HG03460 (cell line): Measurements from ENCODE around the gene PTGDS.

Experiments
- ATAC-seq: cut with Tn5 transposase; IDR thresholded peaks from one replicate; pipeline ENCODE4 v1.9.1; 2021; ENCODE audit not compliant: unreplicated experiment

Gene PTGDS

GRCh38 chr9:136977223-136977622 is at the start of gene PTGDS:
TSS of gene PTGDS (plus strand) at chr9:136977504. CDS start at chr9:136977579, 75 bp downstream.
- ATAC-seq: no peak

GRCh38 chr9:136928591-136928990 is 48.7 kb upstream of the PTGDS start:
- no peak for ATAC-seq

GRCh38 chr9:136930014-136930413 is 47.3 kb upstream of the PTGDS start:
- no peak for ATAC-seq

DNA sequence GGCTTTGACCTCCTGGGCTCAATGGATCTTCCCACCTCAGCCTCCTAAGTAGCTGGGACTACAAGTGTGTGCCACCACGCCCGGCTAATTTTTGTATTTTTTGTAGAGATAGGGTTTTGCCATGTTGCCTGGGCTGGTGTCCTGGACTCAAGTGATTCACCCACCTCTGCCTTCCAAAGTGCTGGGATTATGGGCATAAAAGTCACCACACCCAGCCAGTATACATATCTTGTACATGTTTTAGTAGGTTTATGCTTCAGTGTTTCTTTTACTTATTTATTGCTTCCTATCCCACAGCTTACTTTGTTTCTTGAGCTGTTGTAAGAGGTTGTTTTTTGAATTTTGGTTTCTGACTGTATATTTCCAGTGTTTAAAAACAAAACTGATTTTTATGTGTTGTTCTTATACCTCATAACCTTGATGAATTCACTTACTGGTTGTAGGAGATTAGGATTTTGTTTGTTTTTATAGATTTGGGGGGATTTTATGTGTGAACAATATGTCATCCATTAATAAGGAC is 45.6 kb upstream of the PTGDS start:
- ATAC-seq: no peak

DNA sequence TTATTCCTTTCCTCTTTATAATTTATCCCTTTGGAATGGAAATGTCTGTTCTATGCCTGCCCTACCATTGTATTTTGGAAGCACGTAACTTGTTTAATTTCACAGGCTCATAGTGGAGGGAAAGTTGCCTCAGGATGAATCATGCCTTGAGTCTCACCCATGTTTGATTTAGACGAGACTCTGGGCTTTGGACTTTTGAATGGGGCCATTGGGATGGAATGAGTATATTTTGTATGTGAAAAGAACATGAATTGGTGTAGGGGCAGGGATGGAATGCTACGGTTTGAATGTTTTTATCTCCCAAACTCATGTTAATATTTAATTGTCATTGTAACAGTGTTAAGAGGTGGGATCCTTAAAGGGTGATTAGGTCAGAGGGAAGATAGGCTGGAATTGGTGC is 43.0 kb upstream of the PTGDS start:
- no peak for ATAC-seq

DNA sequence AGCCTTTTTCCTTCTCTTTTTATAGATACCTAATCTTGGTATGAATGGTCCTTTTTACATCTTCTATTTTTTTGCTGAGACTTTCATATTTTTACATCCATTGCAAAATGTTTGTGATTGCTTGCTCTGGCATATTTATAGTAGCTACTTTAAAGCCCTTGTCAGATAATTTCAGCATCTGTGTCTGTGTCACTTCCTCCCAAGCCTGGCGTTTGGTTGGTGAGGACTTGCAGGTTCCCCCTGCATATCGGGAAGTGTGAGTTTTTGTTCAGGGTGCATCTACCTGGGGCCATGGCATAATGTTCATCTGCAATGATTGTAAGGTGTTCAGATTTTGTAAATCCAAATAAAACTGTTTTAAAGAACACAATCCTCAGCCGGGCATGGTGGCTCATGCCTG is 41.7 kb upstream of the PTGDS start:
- no peak for ATAC-seq

GRCh38 chr9:136936645-136937170 is 40.6 kb upstream of the PTGDS start:
- no peak for ATAC-seq

DNA sequence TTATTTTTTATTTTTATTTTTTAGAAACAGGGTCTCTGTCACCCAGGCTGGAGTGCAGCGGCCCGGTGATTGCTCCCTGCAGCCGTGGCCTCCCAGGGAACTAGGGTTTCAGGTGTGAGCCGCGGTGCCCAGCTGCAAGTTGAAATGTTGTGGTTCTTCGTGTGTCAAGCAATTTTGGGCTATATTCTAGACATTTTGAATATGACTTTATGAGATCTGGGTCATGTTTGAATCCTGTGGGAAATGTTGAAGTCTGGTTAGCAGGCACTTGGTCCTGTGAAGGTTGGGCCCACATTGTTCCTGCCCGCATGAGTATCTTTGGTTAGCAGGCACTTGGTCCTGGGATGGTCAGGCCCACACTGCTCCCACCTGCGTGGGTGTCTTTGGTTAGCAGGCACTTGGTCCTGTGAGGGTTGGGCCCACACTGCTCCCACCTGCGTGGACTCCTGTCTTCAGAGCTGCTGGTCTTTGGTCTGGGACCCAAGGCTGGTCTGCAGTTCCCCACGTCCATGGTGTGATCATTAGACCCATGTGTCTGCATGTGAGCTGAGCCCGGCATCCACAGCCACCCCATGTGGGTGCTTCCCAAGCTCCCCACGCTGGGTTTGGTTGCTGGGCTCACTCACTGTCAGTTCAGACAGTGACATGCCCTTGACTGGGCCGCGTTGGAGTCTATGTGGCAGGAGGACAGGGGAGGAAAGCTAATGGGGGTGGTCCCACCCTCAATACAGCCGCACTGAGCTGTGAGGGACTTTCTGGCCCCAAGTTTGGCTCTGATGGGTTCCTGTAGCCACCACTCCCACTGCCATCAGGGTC is 39.9 kb upstream of the PTGDS start:
- ATAC-seq: no peak

GRCh38 chr9:136939431-136939995 is 37.8 kb upstream of the PTGDS start:
- no peak for ATAC-seq

DNA sequence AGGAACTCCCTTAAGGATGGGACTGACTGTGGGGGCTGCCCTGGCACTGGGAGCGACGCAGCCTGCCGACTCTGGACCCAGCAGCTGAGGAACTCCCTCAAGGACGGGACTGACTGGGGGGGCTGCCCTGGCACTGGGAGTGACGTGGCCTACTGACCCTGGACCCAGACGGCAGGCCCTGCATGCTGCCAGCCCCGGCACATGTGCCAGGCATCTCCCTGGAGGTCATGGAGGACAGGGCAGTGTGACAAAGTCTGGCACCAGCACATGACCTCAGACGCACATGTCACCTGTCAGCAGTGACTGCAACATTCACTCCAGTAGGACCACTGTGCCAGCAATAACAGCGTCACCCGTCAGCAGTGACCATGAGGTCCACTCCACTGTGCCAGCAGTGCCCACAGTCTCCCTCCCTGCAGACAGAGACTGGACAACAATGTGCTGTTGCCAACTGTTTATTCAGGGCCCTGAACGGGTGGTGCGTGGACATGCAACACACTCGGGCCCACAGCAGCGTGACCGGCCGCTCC is 37.2 kb upstream of the PTGDS start:
- no peak for ATAC-seq

DNA sequence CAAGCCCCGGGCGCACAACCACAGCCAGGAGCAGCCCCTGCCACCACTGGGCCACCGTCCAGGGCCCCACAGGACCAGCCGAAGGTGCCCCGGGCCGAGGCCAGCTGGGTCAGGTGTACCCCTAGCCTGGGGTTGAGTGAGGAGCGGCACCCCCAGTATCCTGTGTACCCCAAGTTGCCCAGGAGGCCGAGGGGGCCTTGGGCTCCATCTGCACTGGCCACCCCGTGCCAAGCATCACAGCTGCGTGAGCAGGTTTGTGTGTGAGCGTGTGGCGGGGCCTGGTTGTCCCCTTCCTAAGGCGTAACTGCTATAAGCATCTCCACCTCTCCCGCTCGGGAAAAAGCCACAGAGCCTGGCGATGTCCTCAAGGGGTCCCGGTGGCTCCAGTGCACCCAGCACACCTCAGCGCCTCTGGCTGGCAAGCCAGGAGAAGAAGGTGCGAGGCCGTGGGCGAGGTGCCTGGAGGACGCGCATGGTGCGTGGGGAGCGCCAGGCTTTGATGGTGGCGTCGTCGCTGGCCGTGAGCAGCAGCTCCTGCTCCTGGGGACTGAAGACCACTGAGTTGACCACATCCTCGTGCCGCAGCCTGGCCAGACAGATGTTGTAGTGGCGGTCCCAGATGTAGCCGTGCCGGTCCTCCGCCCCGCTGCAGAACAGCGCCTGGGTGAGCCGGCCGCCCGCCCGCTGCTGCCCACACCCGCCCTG is 36.6 kb upstream of the PTGDS start:
- no peak for ATAC-seq

DNA sequence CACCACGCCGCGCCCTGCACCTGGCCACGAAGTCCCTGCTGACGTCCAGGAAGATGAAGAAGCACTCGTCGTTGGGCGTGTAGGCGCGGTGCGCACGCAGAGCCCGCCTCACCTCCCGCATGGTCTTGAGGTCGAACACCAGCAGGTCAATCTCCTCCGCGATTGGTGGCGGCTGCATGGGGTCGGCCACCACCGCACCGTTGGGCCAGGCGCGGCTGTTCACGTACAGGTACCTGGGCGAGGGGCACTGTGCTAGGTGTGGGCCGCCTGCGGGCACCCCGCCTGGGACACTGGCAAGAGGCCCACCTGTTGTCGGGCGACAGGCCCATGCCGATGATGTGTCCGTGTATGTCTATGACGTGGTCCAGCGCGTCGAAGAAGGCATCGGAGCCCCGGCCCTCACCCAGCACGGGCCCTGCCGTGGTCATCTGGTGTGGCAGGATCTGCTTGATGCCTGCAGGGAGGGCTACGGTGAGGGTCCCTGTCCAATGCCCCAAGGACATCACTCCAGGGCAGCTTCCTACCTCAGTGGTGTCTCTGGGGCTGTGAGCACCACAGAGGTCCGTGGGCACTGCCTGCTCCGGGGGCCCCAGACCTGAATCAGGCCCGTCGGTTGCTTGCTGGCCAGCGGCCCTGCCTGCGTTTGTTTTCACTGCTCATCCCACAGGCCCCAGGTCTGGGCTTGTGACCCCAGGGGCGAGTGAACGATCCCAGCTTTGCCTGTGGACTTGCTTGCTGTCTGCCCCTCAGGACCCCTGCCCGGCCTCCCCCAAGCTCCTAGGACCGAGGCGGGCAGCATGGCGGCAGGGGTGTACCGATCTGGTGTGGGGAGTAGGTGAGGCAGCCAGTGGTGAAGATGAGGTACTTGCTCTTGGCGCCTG is 35.8 kb upstream of the PTGDS start:
- no peak for ATAC-seq

- ATAC-seq: no peak
Measured at GRCh38 chr9:136942112-136942880, 35.0 kb upstream of the PTGDS start.

DNA sequence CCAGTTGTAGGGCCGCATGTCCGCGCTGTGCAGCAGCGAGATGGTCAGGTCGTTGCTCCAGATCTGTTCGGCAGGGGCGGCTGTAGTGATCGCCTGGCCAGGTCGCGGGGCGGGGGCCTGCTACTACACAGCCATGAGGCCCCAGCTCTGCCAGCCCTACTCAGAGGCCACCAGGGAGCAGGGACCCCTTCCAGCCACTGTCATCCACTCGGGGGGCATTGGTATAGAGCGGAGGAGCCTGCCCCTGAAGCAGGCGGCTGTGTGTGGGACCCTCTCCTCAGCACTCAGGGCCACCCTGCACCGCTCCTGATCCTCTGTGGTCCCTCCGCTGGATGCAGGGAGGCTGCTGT is 34.4 kb upstream of the PTGDS start:
- no peak for ATAC-seq

DNA sequence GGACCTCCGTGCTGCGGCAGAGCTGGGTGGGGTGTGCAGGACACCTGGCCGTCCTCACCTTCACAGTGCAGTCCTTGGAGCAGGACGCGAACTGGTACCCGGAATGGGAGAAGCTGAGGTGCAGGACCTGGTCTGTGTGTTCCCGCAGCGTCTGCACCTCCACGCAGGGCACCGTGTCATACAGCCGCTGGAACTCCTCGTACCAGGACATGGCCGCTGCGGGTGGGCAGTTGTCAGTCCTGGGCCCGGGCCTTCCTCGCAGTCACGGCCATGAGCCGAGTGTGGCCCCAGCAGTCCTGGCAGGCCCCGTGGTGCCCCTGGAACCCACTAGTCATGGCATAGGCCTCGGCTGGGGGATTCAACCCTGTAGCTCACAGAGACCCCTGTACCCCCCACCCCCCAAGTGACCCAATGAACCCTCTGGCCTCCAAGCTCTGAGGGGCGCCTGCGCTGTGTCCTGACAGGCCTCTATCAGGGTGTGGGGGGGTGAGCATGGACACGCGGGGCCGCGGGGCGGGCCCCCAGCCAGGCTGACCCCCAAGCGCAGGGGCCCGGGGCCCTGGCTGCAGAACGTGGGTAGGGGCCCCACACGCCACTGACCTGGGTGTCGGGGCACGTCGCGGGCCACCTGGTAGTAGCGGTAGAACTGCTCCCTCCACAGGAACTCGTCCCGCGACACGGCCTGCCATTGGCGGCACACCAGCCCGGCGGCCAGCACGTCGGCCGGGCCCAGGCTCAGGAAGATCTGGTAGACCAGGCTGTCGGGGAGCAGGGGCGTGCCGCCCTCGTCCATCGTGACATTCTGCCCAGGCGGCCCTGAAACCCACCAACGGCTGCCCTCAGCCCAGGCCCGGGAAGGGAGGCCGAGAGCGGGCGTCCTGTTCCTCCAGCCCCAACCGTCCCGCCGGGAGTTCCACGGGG is 33.8 kb upstream of the PTGDS start:
- ATAC-seq: peak; percentile 11

DNA sequence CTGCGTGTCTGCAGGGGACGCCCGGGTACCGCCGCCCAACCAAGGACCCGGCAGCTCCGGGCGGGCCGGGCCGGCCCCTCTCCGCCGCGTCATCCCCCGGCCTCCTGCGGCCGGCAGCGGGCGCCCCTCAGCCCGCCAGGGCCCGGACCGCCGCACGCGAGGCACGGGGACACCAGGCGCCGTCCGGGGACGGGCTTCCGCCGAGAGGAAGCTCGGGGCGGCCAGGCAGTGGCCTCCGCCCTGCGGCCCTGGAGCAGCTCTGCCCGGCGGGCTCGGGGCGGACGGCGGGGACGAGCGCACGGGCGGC is 33.1 kb upstream of the PTGDS start:
- ATAC-seq: peak; percentile 29

- peak; percentile 66 for ATAC-seq
Measured at GRCh38 chr9:136944519-136945332, 32.6 kb upstream of the PTGDS start, which contains the start of the genes C8G and FBXW5. TSS of gene C8G (plus strand) at chr9:136945243. CDS start at chr9:136945321, 78 bp downstream. TSS of gene FBXW5 (minus strand) at chr9:136944738. CDS start at chr9:136944083, 655 bp downstream.
